Ishikawa (cell line): ENCODE data around the gene UVSSA.

Source experiments
- NFIC ChIP-seq: IDR thresholded peaks from 2 replicates; pipeline ENCODE4 v1.6.1; 2012
- TAF1 ChIP-seq: IDR thresholded peaks from 2 replicates; pipeline ENCODE4 v1.6.1; 2012; ENCODE audit warnings: low read depth, mild to moderate bottlenecking
- YY1 ChIP-seq: IDR thresholded peaks from 2 replicates; pipeline ENCODE4 v1.6.1; 2012; ENCODE audit warnings: low read depth
- TF ChIP-seq, protein P1 (sequence below): IDR thresholded peaks from 2 replicates; pipeline ENCODE4 v1.6.1; 2012
- TF ChIP-seq, protein P2 (sequence below): IDR thresholded peaks from 2 replicates; pipeline ENCODE4 v1.6.1; 2012; ENCODE audit warnings: low read depth, mild to moderate bottlenecking
- TF ChIP-seq, protein P3 (sequence below): IDR thresholded peaks from 2 replicates; pipeline ENCODE4 v1.6.1; 2012

DNA sequence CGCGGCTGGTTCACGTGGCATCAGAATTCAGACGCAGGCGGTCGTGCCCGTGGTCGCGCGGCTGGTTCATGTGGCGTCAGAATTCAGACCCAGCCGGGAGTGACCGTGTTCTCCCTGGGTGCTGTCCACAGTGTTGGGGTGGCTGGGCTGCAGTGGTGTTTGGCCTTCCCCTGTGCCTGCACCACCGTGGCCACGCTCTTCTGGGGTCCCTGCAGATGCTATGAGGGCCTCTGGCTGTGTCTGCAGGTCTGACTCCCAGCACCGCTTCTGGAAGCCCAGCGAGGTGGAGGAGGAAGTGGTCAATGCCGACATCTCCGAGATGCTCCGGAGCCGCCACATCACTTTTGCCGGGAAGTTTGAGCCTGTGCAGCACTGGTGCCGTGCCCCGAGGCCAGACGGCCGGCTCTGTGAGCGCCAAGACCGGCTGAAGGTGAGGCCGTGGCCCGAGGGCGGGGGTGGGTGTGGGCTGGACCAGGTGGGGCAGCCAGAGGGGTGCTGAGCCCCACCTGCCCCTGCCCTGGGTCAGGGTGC, 32.9 kb downstream of the UVSSA start:
- TF ChIP-seq, protein P1, sequence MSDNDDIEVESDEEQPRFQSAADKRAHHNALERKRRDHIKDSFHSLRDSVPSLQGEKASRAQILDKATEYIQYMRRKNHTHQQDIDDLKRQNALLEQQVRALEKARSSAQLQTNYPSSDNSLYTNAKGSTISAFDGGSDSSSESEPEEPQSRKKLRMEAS: no peak
- TF ChIP-seq, protein P2, sequence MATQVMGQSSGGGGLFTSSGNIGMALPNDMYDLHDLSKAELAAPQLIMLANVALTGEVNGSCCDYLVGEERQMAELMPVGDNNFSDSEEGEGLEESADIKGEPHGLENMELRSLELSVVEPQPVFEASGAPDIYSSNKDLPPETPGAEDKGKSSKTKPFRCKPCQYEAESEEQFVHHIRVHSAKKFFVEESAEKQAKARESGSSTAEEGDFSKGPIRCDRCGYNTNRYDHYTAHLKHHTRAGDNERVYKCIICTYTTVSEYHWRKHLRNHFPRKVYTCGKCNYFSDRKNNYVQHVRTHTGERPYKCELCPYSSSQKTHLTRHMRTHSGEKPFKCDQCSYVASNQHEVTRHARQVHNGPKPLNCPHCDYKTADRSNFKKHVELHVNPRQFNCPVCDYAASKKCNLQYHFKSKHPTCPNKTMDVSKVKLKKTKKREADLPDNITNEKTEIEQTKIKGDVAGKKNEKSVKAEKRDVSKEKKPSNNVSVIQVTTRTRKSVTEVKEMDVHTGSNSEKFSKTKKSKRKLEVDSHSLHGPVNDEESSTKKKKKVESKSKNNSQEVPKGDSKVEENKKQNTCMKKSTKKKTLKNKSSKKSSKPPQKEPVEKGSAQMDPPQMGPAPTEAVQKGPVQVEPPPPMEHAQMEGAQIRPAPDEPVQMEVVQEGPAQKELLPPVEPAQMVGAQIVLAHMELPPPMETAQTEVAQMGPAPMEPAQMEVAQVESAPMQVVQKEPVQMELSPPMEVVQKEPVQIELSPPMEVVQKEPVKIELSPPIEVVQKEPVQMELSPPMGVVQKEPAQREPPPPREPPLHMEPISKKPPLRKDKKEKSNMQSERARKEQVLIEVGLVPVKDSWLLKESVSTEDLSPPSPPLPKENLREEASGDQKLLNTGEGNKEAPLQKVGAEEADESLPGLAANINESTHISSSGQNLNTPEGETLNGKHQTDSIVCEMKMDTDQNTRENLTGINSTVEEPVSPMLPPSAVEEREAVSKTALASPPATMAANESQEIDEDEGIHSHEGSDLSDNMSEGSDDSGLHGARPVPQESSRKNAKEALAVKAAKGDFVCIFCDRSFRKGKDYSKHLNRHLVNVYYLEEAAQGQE: no peak
- TF ChIP-seq, protein P3, sequence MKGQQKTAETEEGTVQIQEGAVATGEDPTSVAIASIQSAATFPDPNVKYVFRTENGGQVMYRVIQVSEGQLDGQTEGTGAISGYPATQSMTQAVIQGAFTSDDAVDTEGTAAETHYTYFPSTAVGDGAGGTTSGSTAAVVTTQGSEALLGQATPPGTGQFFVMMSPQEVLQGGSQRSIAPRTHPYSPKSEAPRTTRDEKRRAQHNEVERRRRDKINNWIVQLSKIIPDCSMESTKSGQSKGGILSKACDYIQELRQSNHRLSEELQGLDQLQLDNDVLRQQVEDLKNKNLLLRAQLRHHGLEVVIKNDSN: no peak
- TF ChIP-seq NFIC (no peak), YY1 (no peak), TAF1 (no peak)
